Coronary artery (tissue), 2 donors: ENCODE results near the gene HSPA1L.

Source experiments
- DNase-seq: peaks from one replicate; pipeline ENCODE4 v3.0.0-alpha.2; 2017; ENCODE audit warnings: low spot score
- H3K27ac ChIP-seq, 2 donors: fragments of 200-600 bp; sonication (generic); one replicate each; pipeline ENCODE4 v1.5.1; 2016 to 2019
- H3K4me3 ChIP-seq: fragments of 200-600 bp; sonication (generic); 2 replicates; pipeline ENCODE4 v1.5.1; 2016; ENCODE audit warnings: mild to moderate bottlenecking, moderate library complexity
- TF ChIP-seq, protein P1 (sequence below): fragments of 200-600 bp; sonication (generic); IDR thresholded peaks from one replicate; pipeline ENCODE4 v1.5.1; 2019; ENCODE audit warnings: antibody characterized with exemption

HSPA1L gene

DNA sequence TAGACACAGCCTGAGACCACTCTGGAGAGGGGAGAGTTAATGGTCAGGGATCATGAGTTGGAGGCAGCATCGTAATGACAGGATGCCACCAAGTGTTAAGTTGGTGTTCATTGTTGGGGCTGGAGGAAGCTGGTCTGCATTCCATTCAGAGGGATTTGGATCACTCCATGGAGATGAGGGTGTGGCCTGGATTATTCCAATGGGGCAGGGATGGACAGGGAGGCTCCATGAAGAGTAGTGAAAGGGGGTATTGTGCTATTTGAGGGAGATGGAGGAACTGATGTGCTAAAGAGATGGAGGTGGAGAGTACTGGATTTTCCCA lies 51.5 kb downstream of the HSPA1L start:
- TF ChIP-seq, protein P1, sequence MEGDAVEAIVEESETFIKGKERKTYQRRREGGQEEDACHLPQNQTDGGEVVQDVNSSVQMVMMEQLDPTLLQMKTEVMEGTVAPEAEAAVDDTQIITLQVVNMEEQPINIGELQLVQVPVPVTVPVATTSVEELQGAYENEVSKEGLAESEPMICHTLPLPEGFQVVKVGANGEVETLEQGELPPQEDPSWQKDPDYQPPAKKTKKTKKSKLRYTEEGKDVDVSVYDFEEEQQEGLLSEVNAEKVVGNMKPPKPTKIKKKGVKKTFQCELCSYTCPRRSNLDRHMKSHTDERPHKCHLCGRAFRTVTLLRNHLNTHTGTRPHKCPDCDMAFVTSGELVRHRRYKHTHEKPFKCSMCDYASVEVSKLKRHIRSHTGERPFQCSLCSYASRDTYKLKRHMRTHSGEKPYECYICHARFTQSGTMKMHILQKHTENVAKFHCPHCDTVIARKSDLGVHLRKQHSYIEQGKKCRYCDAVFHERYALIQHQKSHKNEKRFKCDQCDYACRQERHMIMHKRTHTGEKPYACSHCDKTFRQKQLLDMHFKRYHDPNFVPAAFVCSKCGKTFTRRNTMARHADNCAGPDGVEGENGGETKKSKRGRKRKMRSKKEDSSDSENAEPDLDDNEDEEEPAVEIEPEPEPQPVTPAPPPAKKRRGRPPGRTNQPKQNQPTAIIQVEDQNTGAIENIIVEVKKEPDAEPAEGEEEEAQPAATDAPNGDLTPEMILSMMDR = no peak
- DNase-seq = no peak
- H3K4me3 ChIP-seq = no peak overlapping the region
- no peak overlapping the region for H3K27ac ChIP-seq

DNA sequence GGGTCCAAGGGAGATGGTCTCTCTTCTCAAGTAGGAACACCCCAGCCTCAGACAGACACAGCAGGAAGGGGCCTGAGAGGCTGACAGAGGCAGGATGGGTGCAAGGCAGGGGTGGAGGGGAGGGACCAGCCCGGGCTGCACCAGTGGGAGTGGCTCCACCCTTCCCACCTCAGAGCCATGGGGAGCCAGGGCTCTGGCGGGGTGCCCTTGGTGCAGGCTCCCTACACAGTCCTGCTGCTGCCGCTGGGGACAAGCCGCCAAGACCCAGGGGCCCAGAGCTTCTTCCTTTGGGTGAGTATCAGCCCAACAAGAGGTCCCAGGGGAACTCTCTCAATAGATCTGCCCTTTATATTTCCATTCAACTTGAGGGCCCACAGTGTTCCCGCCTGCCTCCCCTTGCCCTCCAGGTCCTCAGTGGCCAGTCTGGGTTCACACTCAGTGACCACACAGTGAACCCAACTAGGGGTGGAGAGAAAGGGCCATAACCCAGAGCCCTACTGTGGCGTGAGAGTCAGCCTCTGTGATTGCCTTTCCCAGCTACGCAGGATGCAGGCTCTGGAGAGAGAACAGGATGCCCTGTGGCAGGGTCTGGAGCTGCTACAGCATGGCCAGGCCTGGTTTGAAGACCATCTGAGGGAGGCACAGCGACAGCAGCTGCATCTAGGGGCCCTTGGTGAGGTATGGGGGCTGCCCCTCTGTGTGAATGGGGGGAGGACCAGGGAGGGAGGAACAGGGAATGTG lies 52.0 kb downstream of the HSPA1L start:
- Histone ChIP-seq H3K4me3 (no peak overlapping the region), H3K27ac (no peak overlapping the region)
- TF ChIP-seq, protein P1 = no peak
- DNase-seq = no peak

DNA sequence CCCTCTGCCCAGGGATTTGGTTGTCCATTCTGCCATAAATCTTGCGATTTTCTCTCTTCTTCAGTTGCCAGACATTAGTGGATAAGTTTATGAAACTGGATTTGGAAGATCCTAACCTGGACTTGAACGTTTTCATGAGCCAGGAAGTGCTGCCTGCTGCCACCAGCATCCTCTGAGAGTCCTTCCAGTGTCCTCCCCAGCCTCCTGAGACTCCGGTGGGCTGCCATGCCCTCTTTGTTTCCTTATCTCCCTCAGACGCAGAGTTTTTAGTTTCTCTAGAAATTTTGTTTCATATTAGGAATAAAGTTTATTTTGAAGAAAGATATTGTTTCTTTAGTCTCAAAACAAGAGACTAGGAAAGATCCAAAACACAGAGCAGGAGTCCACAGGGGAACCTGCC lies 52.7 kb downstream of the HSPA1L start, which contains the start of gene SAPCD1:
TSS of gene SAPCD1 (plus strand) at position 301 of the 400 bp plus-strand sequence. CDS start 399 bp downstream, outside the sequence.
- H3K27ac ChIP-seq = no peak within 1 kb of the TSS

DNA sequence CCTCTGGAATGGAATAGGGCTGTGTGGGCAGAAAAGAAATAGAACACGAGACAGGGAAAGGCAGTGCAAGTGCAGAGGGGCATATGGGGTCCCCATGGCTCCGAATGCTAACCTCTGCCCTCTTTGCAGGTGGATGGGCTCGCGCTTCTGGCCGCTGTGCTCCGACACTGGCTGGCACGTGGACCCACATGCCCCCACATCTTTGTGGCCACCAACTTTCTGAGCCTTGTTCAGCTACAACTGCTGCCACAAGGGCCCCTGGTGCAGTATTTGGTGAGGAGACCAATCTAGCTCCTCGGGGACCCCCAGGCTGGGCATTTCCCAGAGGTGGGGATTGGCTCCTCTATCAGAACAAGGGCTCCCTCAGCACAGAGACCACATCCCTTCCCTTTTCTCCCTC lies 53.7 kb downstream of the HSPA1L start:
- Histone ChIP-seq H3K27ac (no peak overlapping the region), H3K4me3 (no peak overlapping the region)
- DNase-seq = no peak
- TF ChIP-seq, protein P1 = no peak

More for the DNA sequence above, 52.7 kb downstream of the HSPA1L start, which contains the start of gene SAPCD1:
- H3K4me3 ChIP-seq = no peak within 1 kb of the TSS
- DNase-seq = no peak
- TF ChIP-seq, protein P1 = no peak

DNA sequence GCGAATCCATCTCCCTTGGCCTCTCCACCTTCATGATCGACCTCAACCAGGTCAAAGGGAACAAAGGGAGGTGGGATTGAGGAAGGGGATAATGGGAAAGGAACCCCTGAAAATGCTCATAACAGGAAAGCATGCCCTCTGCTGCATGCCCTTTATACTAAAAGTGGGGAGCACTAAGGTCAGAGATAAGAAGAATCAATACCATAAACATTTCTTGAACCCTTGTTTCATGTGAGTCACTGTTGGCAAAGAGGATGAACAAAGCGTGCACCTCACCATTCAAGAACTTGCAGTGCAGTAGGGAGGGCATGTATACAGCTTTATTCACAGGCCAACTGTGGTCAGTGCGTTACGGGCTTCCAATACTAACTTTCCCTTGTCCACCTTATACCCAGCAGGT lies 54.3 kb downstream of the HSPA1L start:
- TF ChIP-seq, protein P1 = no peak
- Histone ChIP-seq H3K4me3 (no peak overlapping the region), H3K27ac (no peak overlapping the region)
- no peak for DNase-seq
